ENCODE data around the gene TMEM203. TPM values are rescaled to one million over a fixed set of nuclear protein-coding genes. Genes with fewer than 3 reads are reported as not detected.

The TMEM203 gene
- total RNA-seq, 1 donor from 2014 or later = 41.2 TPM

GRCh38 chr9:137199411-137200121 is 5.9 kb downstream of the TMEM203 start:
- no peak for TF ChIP-seq CTCF (IDR thresholded peaks at IDR 0.05)
- Mint-ChIP-seq H3K36me3 (ENCODE audit: unreplicated experiment) (no peaks in the 10 kb centered on the region), H3K4me3 (ENCODE audit: unreplicated experiment) (peak overlapping the region; percentile 82), H3K4me1 (ENCODE audit: unreplicated experiment) (peaks cover 43% of the 10 kb centered on the region), H3K9me3 (ENCODE audit: unreplicated experiment) (no peaks in the 10 kb centered on the region), H3K27me3 (ENCODE audit: unreplicated experiment) (no peaks in the 10 kb centered on the region), H3K27ac (ENCODE audit: unreplicated experiment) (peak overlapping the region; percentile 50)
- no peak for DNase-seq (ENCODE audit: extremely low spot score, unreplicated experiment)

GRCh38 chr9:137198902-137199283 is 6.6 kb downstream of the TMEM203 start:
- Mint-ChIP-seq H3K9me3 (ENCODE audit: unreplicated experiment) (no peaks in the 10 kb centered on the region), H3K4me3 (ENCODE audit: unreplicated experiment) (peak overlapping the region; percentile 82), H3K27me3 (ENCODE audit: unreplicated experiment) (no peaks in the 10 kb centered on the region), H3K4me1 (ENCODE audit: unreplicated experiment) (peaks cover 39% of the 10 kb centered on the region), H3K27ac (ENCODE audit: unreplicated experiment) (no peak overlapping the region), H3K36me3 (ENCODE audit: unreplicated experiment) (no peaks in the 10 kb centered on the region)
- no peak for TF ChIP-seq CTCF (IDR thresholded peaks at IDR 0.05)
- DNase-seq (ENCODE audit: extremely low spot score, unreplicated experiment) = no peak

- no peaks in the 10 kb centered on the region for H3K27me3 Mint-ChIP-seq (ENCODE audit: unreplicated experiment)
- peaks cover 41% of the 10 kb centered on the region for H3K4me1 Mint-ChIP-seq (ENCODE audit: unreplicated experiment)
- no peaks in the 10 kb centered on the region for H3K9me3 Mint-ChIP-seq (ENCODE audit: unreplicated experiment)
- DNase-seq (ENCODE audit: extremely low spot score, unreplicated experiment) = no peak
- peak overlapping the region; percentile 26 for H3K4me3 Mint-ChIP-seq (ENCODE audit: unreplicated experiment)
- H3K27ac Mint-ChIP-seq (ENCODE audit: unreplicated experiment) = no peak overlapping the region
- H3K36me3 Mint-ChIP-seq (ENCODE audit: unreplicated experiment) = no peaks in the 10 kb centered on the region
- no peak for TF ChIP-seq CTCF (IDR thresholded peaks at IDR 0.05)
Measured at GRCh38 chr9:137198051-137198901, 7.2 kb downstream of the TMEM203 start.

- peaks cover 5% of the 10 kb centered on the region for H3K36me3 Mint-ChIP-seq (ENCODE audit: unreplicated experiment)
- peaks cover 22% of the 10 kb centered on the region for H3K4me1 Mint-ChIP-seq (ENCODE audit: unreplicated experiment)
- H3K4me3 Mint-ChIP-seq (ENCODE audit: unreplicated experiment) = no peak overlapping the region
- H3K9me3 Mint-ChIP-seq (ENCODE audit: unreplicated experiment) = no peaks in the 10 kb centered on the region
- peak overlapping the region; percentile 15 for H3K27ac Mint-ChIP-seq (ENCODE audit: unreplicated experiment)
- H3K27me3 Mint-ChIP-seq (ENCODE audit: unreplicated experiment) = no peaks in the 10 kb centered on the region
- TF ChIP-seq CTCF (IDR thresholded peaks at IDR 0.05) = no peak
- no peak for DNase-seq (ENCODE audit: extremely low spot score, unreplicated experiment)
Measured at GRCh38 chr9:137195525-137196220, 9.8 kb downstream of the TMEM203 start.

All from osteocyte (in vitro differentiated cells).